GM12875 (cell line): Measurements from ENCODE around the gene SNUPN.

Experiments used
- H3K4me3 ChIP-seq: one replicate; pipeline ENCODE4 v1.5.1; 2011; ENCODE audit warnings: low read depth, low read length, control low read depth
- CTCF ChIP-seq: IDR thresholded peaks from 2 replicates; pipeline ENCODE4 v1.5.1; 2011; ENCODE audit warnings: low read depth, mild to moderate bottlenecking, control low read depth, inconsistent platforms, low read length, moderate library complexity, borderline replicate concordance; ENCODE audit not compliant: insufficient read depth

Gene SNUPN

GRCh38 chr15:75659928-75660645, 34.6 kb upstream of the SNUPN start:
- no peak for TF ChIP-seq CTCF
- H3K4me3 ChIP-seq, result no peak overlapping the region

- TF ChIP-seq CTCF, result no peak
- H3K4me3 ChIP-seq, result no peak overlapping the region
Observed at GRCh38 chr15:75659141-75659771, 33.7 kb upstream of the SNUPN start.

GRCh38 chr15:75656813-75657212, 31.3 kb upstream of the SNUPN start:
- H3K4me3 ChIP-seq, result no peak overlapping the region
- no peak for TF ChIP-seq CTCF

GRCh38 chr15:75656331-75656730, 30.8 kb upstream of the SNUPN start:
- no peak for TF ChIP-seq CTCF
- H3K4me3 ChIP-seq, result no peak overlapping the region

- TF ChIP-seq CTCF, result no peak
- no peak overlapping the region for H3K4me3 ChIP-seq
Observed at GRCh38 chr15:75655931-75656330, 30.4 kb upstream of the SNUPN start.

- no peak overlapping the region for H3K4me3 ChIP-seq
- no peak for TF ChIP-seq CTCF
Observed at GRCh38 chr15:75654201-75654907, 28.8 kb upstream of the SNUPN start.
